Naive thymus-derived CD4-positive, alpha-beta T cell (primary cell): ENCODE results near the gene UQCC3. TPM values are rescaled to one million over a fixed set of nuclear protein-coding genes. Genes with fewer than 3 reads are reported as not detected.
A peak's percentile ranks its signal among the peaks of the same experiment; 100 is the strongest.

Source experiments
- ATAC-seq: fragments of 150-1000 bp; cut with Tn5 transposase; 2 replicates; pipeline ENCODE4 v1.10.0; 2021; ENCODE audit warnings: mild to moderate bottlenecking, moderate library complexity
- CTCF ChIA-PET: fragments of 350-600 bp; sonication (Branson Sonifier 250); formaldehyde crosslinking; loops from one replicate; lab custom pipeline; 2021; ENCODE audit warnings: antibody characterized with exemption; lab: Charles Lee
- POLR2A ChIA-PET: fragments of 350-600 bp; sonication (Branson Sonifier 250); formaldehyde crosslinking; loops from one replicate; lab custom pipeline; 2021; ENCODE audit warnings: antibody characterized with exemption, inconsistent platforms; lab: Charles Lee
- DNase-seq, 9 donors: peaks; one replicate each; pipeline versions ENCODE4 v3.0.0 to v3.0.0-alpha.2; 2020 to 2022; ENCODE audit warnings: mixed read lengths in 1 of 9
- H3K27ac ChIP-seq: one replicate; pipeline ENCODE4 v1.7.0; 2013; ENCODE audit warnings: mild to moderate bottlenecking, low read depth, low read length, moderate library complexity
- H3K27me3 ChIP-seq, 2 donors: one replicate each; pipeline ENCODE4 v1.7.0; 2013; ENCODE audit warnings: low read length in 2 of 2, mild to moderate bottlenecking in 2 of 2, moderate library complexity in 2 of 2; ENCODE audit not compliant: control insufficient read depth in 2 of 2, insufficient read depth in 2 of 2
- H3K36me3 ChIP-seq, 3 experiments: 1 replicate in 2 of 3; 2 replicates in 1 of 3; pipeline ENCODE4 v1.7.0; 2013; ENCODE audit warnings: low read length in 3 of 3, mild to moderate bottlenecking in 3 of 3, moderate library complexity in 1 of 3; ENCODE audit not compliant: insufficient read depth in 3 of 3, control insufficient read depth in 2 of 3
- H3K4me1 ChIP-seq, 2 donors: one replicate each; pipeline ENCODE4 v1.7.0; 2013; ENCODE audit warnings: low read length in 2 of 2, mild to moderate bottlenecking in 2 of 2, moderate library complexity in 1 of 2; ENCODE audit not compliant: control insufficient read depth in 2 of 2, insufficient read depth in 2 of 2
- H3K4me3 ChIP-seq: 2 replicates; pipeline ENCODE4 v1.7.0; 2013; ENCODE audit warnings: mild to moderate bottlenecking, low read length
- H3K9me3 ChIP-seq, 3 experiments: 1 replicate in 2 of 3; 2 replicates in 1 of 3; pipeline ENCODE4 v1.7.0; 2013; ENCODE audit warnings: low read length in 3 of 3; ENCODE audit not compliant: control insufficient read depth in 2 of 3
- H3K27ac Mint-ChIP-seq, 9 donors: one replicate each; pipeline ENCODE4 v1.8.0; 2020 to 2022; ENCODE audit warnings: mixed read lengths in 9 of 9, mild to moderate bottlenecking in 8 of 9, moderate library complexity in 5 of 9, inconsistent platforms in 2 of 9
- H3K27me3 Mint-ChIP-seq, 5 donors: one replicate each; pipeline ENCODE4 v1.8.0; 2021 to 2022; ENCODE audit warnings: mixed read lengths in 5 of 5, mild to moderate bottlenecking in 1 of 5
- H3K36me3 Mint-ChIP-seq, 5 donors: one replicate each; pipeline ENCODE4 v1.8.0; 2020 to 2022; ENCODE audit warnings: mixed read lengths in 5 of 5, mild to moderate bottlenecking in 3 of 5, inconsistent platforms in 1 of 5
- H3K4me1 Mint-ChIP-seq, 7 donors: one replicate each; pipeline ENCODE4 v1.8.0; 2020 to 2022; ENCODE audit warnings: mixed read lengths in 7 of 7, mild to moderate bottlenecking in 3 of 7, inconsistent platforms in 1 of 7
- H3K4me3 Mint-ChIP-seq, 10 donors: one replicate each; pipeline ENCODE4 v1.8.0; 2020 to 2022; ENCODE audit warnings: mild to moderate bottlenecking in 10 of 10, mixed read lengths in 10 of 10, moderate library complexity in 6 of 10, inconsistent platforms in 2 of 10
- H3K9me3 Mint-ChIP-seq, 11 donors: one replicate each; pipeline ENCODE4 v1.8.0; 2020 to 2022; ENCODE audit warnings: mixed read lengths in 11 of 11, mild to moderate bottlenecking in 4 of 11, inconsistent platforms in 1 of 11, moderate library complexity in 1 of 11
- intact Hi-C, 2 donors: fragments of 100-400 bp; cut with micrococcal nuclease; formaldehyde crosslinking; loops; one replicate each; pipeline ENCODE4 v1.15.1; 2023
- polyA plus RNA-seq, 2 donors: library from polyadenylated mRNA; unstranded; fragments of 300-500 nt; fragmentation: Illumina TruSeq; gene quantifications; one replicate each; pipeline ENCODE4 v1.2.3, GENCODE V29; 2021
- total RNA-seq, 6 experiments: library from RNA in 5 of 6; stranded (reverse) in 5 of 6; gene quantifications; 1 replicate in 5 of 6; 2 replicates in 1 of 6; pipeline ENCODE4 v1.2.3 and lab custom pipeline; 2021 to 2026

The UQCC3 gene
- total and polyA plus RNA-seq, 7 experiments from 2014 or later = 2.2 to 11.1 (median 7.9) TPM

- ATAC-seq = peak; percentile 88
- H3K9me3 Mint-ChIP-seq = peaks cover 0 to 4% (median 0%) of the 10 kb centered on the region in 11 donors
- Histone ChIP-seq H3K36me3 (peaks cover 2 to 20% (median 2%) of the 10 kb centered on the region in 3 experiments), H3K27ac (peak overlapping the region; percentile 84), H3K4me1 (peaks cover 41 to 57% of the 10 kb centered on the region in 2 donors), H3K9me3 (no peaks in the 10 kb centered on the region), H3K4me3 (peak overlapping the region; percentile 77), H3K27me3 (no peaks in the 10 kb centered on the region)
- H3K27me3 Mint-ChIP-seq = no peaks in the 10 kb centered on the region
- intact Hi-C loops = loop anchor here (1.0 to 5.0 kb wide), 24 partner anchors 18 to 963 kb away; partner anchors contain the start of genes GANAB (in 2 of the 2), HNRNPUL2 (in 2 of the 2), INTS5 (in 2 of the 2) and TAF6L (in 2 of the 2)
- ChIA-PET CTCF (interaction anchor here (1.0 to 1.4 kb wide), 3 partner anchors 18 to 118 kb away, joined by 3 to 6 read pairs (median 3); partner anchors contain the start of genes C11orf98 and HNRNPUL2), POLR2A (interaction anchor here (0.6 to 13.6 kb wide), 39 partner anchors 9 to 1281 kb away, joined by 3 to 347 read pairs (median 7); partner anchors contain the start of genes C11orf98, CSKMT, EEF1G and GANAB)
- peak overlapping the region; percentile 94 to 99 (median 97) for H3K27ac Mint-ChIP-seq
- H3K4me3 Mint-ChIP-seq = peak overlapping the region; percentile 92 to 99 (median 96)
- H3K36me3 Mint-ChIP-seq = peaks cover 3 to 34% (median 8%) of the 10 kb centered on the region in 5 donors
- peaks cover 17 to 70% (median 64%) of the 10 kb centered on the region in 7 donors for H3K4me1 Mint-ChIP-seq
- peak; percentile 78 to 98 (median 97) for DNase-seq
Measured at GRCh38 chr11:62709247-62710000, 38.0 kb downstream of the UQCC3 start.

- H3K36me3 ChIP-seq = peaks cover 6 to 24% (median 6%) of the 10 kb centered on the region in 3 experiments
- H3K4me1 ChIP-seq = peaks cover 41 to 57% of the 10 kb centered on the region in 2 donors
- no peaks in the 10 kb centered on the region for H3K9me3 ChIP-seq
- ChIA-PET CTCF (interaction anchor here (1.0 to 1.6 kb wide), 4 partner anchors 17 to 118 kb away, joined by 3 to 6 read pairs (median 4); partner anchors contain the start of genes C11orf98 and HNRNPUL2), POLR2A (interaction anchor here (1.0 to 13.6 kb wide), 26 partner anchors 13 to 1281 kb away, joined by 3 to 347 read pairs (median 10); partner anchors contain the start of genes C11orf98, CSKMT, EEF1G and HNRNPUL2)
- no peaks in the 10 kb centered on the region for H3K27me3 ChIP-seq
- Mint-ChIP-seq H3K4me1 (peaks cover 17 to 74% (median 63%) of the 10 kb centered on the region in 7 donors), H3K27ac (peak overlapping the region; percentile 94 to 99 (median 97)), H3K36me3 (peaks cover 3 to 36% (median 8%) of the 10 kb centered on the region in 5 donors), H3K4me3 (peak overlapping the region; percentile 92 to 99 (median 96)), H3K27me3 (no peaks in the 10 kb centered on the region), H3K9me3 (peaks cover 0 to 4% (median 0%) of the 10 kb centered on the region in 11 donors)
- H3K4me3 ChIP-seq = peak overlapping the region; percentile 77
- peak overlapping the region; percentile 84 for H3K27ac ChIP-seq
- intact Hi-C loops = no loop called here
- DNase-seq (peak in 2 of 9 donors; percentile 18 to 38), ATAC-seq (no peak)
Measured at GRCh38 chr11:62710001-62710345, 38.5 kb downstream of the UQCC3 start.

GRCh38 chr11:62712276-62712812 lies 40.9 kb downstream of the UQCC3 start:
- ChIA-PET CTCF (interaction anchor here (0.6 kb wide), 1 partner anchor 57 kb away, joined by 3 read pairs; no protein-coding TSS in a partner anchor), POLR2A (interaction anchor here (0.6 to 13.6 kb wide), 5 partner anchors 11 to 135 kb away, joined by 3 to 347 read pairs (median 3); partner anchors contain the start of genes C11orf98, CSKMT, HNRNPUL2 and STX5)
- H3K36me3 Mint-ChIP-seq = peaks cover 8 to 53% (median 26%) of the 10 kb centered on the region in 5 donors
- H3K9me3 ChIP-seq = no peaks in the 10 kb centered on the region
- DNase-seq (no peak), ATAC-seq (no peak)
- peak overlapping the region in 5 of 10 donors; percentile 13 to 76 (median 42) for H3K4me3 Mint-ChIP-seq
- H3K4me1 Mint-ChIP-seq = peaks cover 7 to 78% (median 57%) of the 10 kb centered on the region in 7 donors
- H3K36me3 ChIP-seq = peaks cover 23 to 47% (median 25%) of the 10 kb centered on the region in 3 experiments
- peaks cover 0 to 4% (median 0%) of the 10 kb centered on the region in 11 donors for H3K9me3 Mint-ChIP-seq
- no peak overlapping the region for H3K4me3 ChIP-seq
- no peaks in the 10 kb centered on the region for H3K27me3 ChIP-seq
- no peak overlapping the region for H3K27ac ChIP-seq
- intact Hi-C loops = no loop called here
- peak overlapping the region; percentile 51 to 94 (median 72) for H3K27ac Mint-ChIP-seq
- H3K4me1 ChIP-seq = peaks cover 24 to 37% of the 10 kb centered on the region in 2 donors
- H3K27me3 Mint-ChIP-seq = no peaks in the 10 kb centered on the region

GRCh38 chr11:62712861-62713260 lies 41.4 kb downstream of the UQCC3 start:
- Mint-ChIP-seq H3K36me3 (peaks cover 8 to 56% (median 29%) of the 10 kb centered on the region in 5 donors), H3K27ac (peak overlapping the region; percentile 51 to 94 (median 72)), H3K27me3 (no peaks in the 10 kb centered on the region), H3K4me1 (peaks cover 8 to 77% (median 55%) of the 10 kb centered on the region in 7 donors), H3K4me3 (peak overlapping the region in 4 of 10 donors; percentile 29 to 76 (median 48)), H3K9me3 (peaks cover 0 to 4% (median 0%) of the 10 kb centered on the region in 11 donors)
- ATAC-seq (no peak), DNase-seq (no peak)
- intact Hi-C loops = no loop called here
- CTCF ChIA-PET = interaction anchor here (0.6 to 1.0 kb wide), 2 partner anchors 19 to 57 kb away, joined by 3 read pairs; no protein-coding TSS in a partner anchor
- Histone ChIP-seq H3K36me3 (peaks cover 28 to 53% (median 29%) of the 10 kb centered on the region in 3 experiments), H3K4me3 (no peak overlapping the region), H3K27me3 (no peaks in the 10 kb centered on the region), H3K4me1 (peaks cover 21 to 32% of the 10 kb centered on the region in 2 donors), H3K27ac (no peak overlapping the region), H3K9me3 (no peaks in the 10 kb centered on the region)
- POLR2A ChIA-PET = interaction anchor here (0.8 to 13.6 kb wide), 2 partner anchors 10 to 27 kb away, joined by 3 to 347 read pairs; partner anchors contain the start of genes HNRNPUL2 and TTC9C

- peaks cover 11 to 77% (median 55%) of the 10 kb centered on the region in 7 donors for H3K4me1 Mint-ChIP-seq
Measured at GRCh38 chr11:62713343-62713742, 41.9 kb downstream of the UQCC3 start.

More at GRCh38 chr11:62713343-62713742, 41.9 kb downstream of the UQCC3 start:
- no peak overlapping the region for H3K4me3 ChIP-seq
- ChIA-PET CTCF (interaction anchor here (1.0 kb wide), 1 partner anchor 19 kb away, joined by 3 read pairs; no protein-coding TSS in a partner anchor), POLR2A (interaction anchor here (0.6 to 13.6 kb wide), 4 partner anchors 10 to 59 kb away, joined by 3 to 347 read pairs (median 4); partner anchors contain the start of genes HNRNPUL2, TTC9C and ZBTB3)
- H3K36me3 Mint-ChIP-seq = peaks cover 8 to 61% (median 34%) of the 10 kb centered on the region in 5 donors
- H3K9me3 ChIP-seq = no peaks in the 10 kb centered on the region
- H3K4me1 ChIP-seq = peaks cover 18 to 27% of the 10 kb centered on the region in 2 donors
- peaks cover 0 to 4% (median 0%) of the 10 kb centered on the region in 11 donors for H3K9me3 Mint-ChIP-seq
- H3K27me3 Mint-ChIP-seq = no peaks in the 10 kb centered on the region
- H3K27ac Mint-ChIP-seq = peak overlapping the region in 8 of 9 donors; percentile 51 to 94 (median 74)
- intact Hi-C loops = no loop called here
- ATAC-seq = no peak
- no peak for DNase-seq
- peak overlapping the region in 1 of 10 donors; percentile 76 for H3K4me3 Mint-ChIP-seq
- H3K36me3 ChIP-seq = peaks cover 33 to 57% (median 34%) of the 10 kb centered on the region in 3 experiments
- H3K27me3 ChIP-seq = no peaks in the 10 kb centered on the region
- H3K27ac ChIP-seq = peak overlapping the region; percentile 22
